K562 (cell line): ENCODE measurements around the gene PRDX2. TPM values are rescaled to one million over a fixed set of nuclear protein-coding genes. Genes with fewer than 3 reads are reported as not detected.
A peak's percentile ranks its signal among the peaks of the same experiment; 100 is the strongest.

Experiments used
- ADNP ChIP-seq: fragments of 200-800 bp; sonication (Bioruptor generic); IDR thresholded peaks from 2 replicates; pipeline ENCODE4 v1.6.1; 2016; ENCODE audit warnings: missing genetic modification characterization, missing compliant biosample characterization
- CBX1 ChIP-seq: sonication (generic); IDR thresholded peaks from 2 replicates; pipeline ENCODE4 v1.6.1; 2016; ENCODE audit warnings: antibody characterized with exemption, low read depth, mild to moderate bottlenecking
- CBX3 ChIP-seq, 2 experiments: IDR thresholded peaks; 1 replicate in 1 of 2; 2 replicates in 1 of 2; pipeline ENCODE4 v1.6.1; 2012; ENCODE audit warnings: inconsistent platforms in 2 of 2, low read length in 2 of 2, borderline replicate concordance in 1 of 2, control low read depth in 1 of 2
- ELF1 ChIP-seq: fragments of 200-800 bp; sonication (Bioruptor generic); IDR thresholded peaks from 2 replicates; pipeline ENCODE4 v1.6.1; 2016; ENCODE audit warnings: missing genetic modification characterization, missing compliant biosample characterization
- HDAC3 ChIP-seq: fragments of 450-650 bp; IDR thresholded peaks from 2 replicates; pipeline ENCODE4 v1.6.1; 2018; ENCODE audit warnings: borderline replicate concordance, mild to moderate bottlenecking, moderate library complexity; ENCODE audit not compliant: partially characterized antibody
- HDGF ChIP-seq: fragments of 450-650 bp; IDR thresholded peaks from 2 replicates; pipeline ENCODE4 v1.6.1; 2016
- KLF16 ChIP-seq: IDR thresholded peaks from 2 replicates; pipeline ENCODE4 v1.6.1; 2016; ENCODE audit warnings: antibody characterized with exemption
- NELFE ChIP-seq: IDR thresholded peaks from 2 replicates; pipeline ENCODE4 v1.6.1; 2011; ENCODE audit warnings: mild to moderate bottlenecking; ENCODE audit not compliant: insufficient read depth, insufficient read length
- NKRF ChIP-seq: fragments of 450-650 bp; IDR thresholded peaks from 2 replicates; pipeline ENCODE4 v1.6.1; 2016; ENCODE audit warnings: borderline replicate concordance
- NR1H2 ChIP-seq: sonication (generic); formaldehyde crosslinking; IDR thresholded peaks from 2 replicates; pipeline ENCODE4 v1.4.0; 2020; ENCODE audit warnings: mild to moderate bottlenecking, missing genetic modification reagents
- PBX2 ChIP-seq, 2 experiments: IDR thresholded peaks in 1 of 2; conservative IDR thresholded peaks in 1 of 2; 2 replicates each; pipeline ENCODE4 v1.6.1; 2016; ENCODE audit warnings: low read depth in 2 of 2, mild to moderate bottlenecking in 1 of 2, missing compliant biosample characterization in 1 of 2, missing genetic modification characterization in 1 of 2, moderate library complexity in 1 of 2
- SIN3B ChIP-seq: fragments of 450-650 bp; IDR thresholded peaks from 2 replicates; pipeline ENCODE4 v1.6.1; 2017; ENCODE audit warnings: low read depth, mild to moderate bottlenecking, moderate library complexity
- SMAD4 ChIP-seq: fragments of 250-450 bp; sonication (Bioruptor Pico); conservative IDR thresholded peaks from 2 replicates; pipeline ENCODE4 v1.8.0; 2021; ENCODE audit warnings: inconsistent platforms, mild to moderate bottlenecking, moderate library complexity
- SMARCA5 ChIP-seq: fragments of 450-650 bp; IDR thresholded peaks from 2 replicates; pipeline ENCODE4 v1.6.1; 2016
- STAT5B ChIP-seq: fragments of 250-450 bp; sonication (Bioruptor Pico); IDR thresholded peaks from 2 replicates; pipeline ENCODE4 v1.8.0; 2021; ENCODE audit warnings: mild to moderate bottlenecking, inconsistent platforms
- TBL1XR1 ChIP-seq, 2 experiments: IDR thresholded peaks; 2 replicates each; pipeline ENCODE4 v1.6.1; 2012; ENCODE audit warnings: improper control_type of control experiment in 2 of 2, low read length in 2 of 2, mild to moderate bottlenecking in 1 of 2
- TCF15 ChIP-seq: fragments of 250-450 bp; sonication (Bioruptor Pico); IDR thresholded peaks from 2 replicates; pipeline ENCODE4 v1.8.0; 2022; ENCODE audit warnings: moderate library complexity, mild to moderate bottlenecking, inconsistent platforms
- ZBTB8A ChIP-seq: fragments of 450-650 bp; IDR thresholded peaks from 2 replicates; pipeline ENCODE4 v1.6.1; 2018; ENCODE audit warnings: mild to moderate bottlenecking, moderate library complexity; ENCODE audit not compliant: partially characterized antibody
- ZFP30 ChIP-seq: fragments of 250-450 bp; sonication (Bioruptor Pico); IDR thresholded peaks from 2 replicates; pipeline ENCODE4 v1.8.0; 2022; ENCODE audit warnings: moderate library complexity, mild to moderate bottlenecking, inconsistent platforms, borderline replicate concordance
- ZNF511 ChIP-seq: sonication (generic); formaldehyde crosslinking; IDR thresholded peaks from 2 replicates; pipeline ENCODE4 v1.8.0; 2022; ENCODE audit warnings: mild to moderate bottlenecking, missing genetic modification reagents
- ZNF551 ChIP-seq: fragments of 250-450 bp; sonication (Bioruptor Pico); IDR thresholded peaks from 2 replicates; pipeline ENCODE4 v1.5.0; 2021; ENCODE audit warnings: mild to moderate bottlenecking, moderate library complexity
- ZNF586 ChIP-seq: fragments of 450-650 bp; formaldehyde crosslinking; conservative IDR thresholded peaks from 2 replicates; pipeline ENCODE4 v1.4.0; 2020; ENCODE audit warnings: mild to moderate bottlenecking, moderate library complexity
- polyA plus RNA-seq, 8 experiments: library from polyadenylated mRNA; depleted of rRNA in 4 of 8; stranded (reverse) in 5 of 8; unstranded in 3 of 8; fragments of >200 nt; fragmentation: Nextera tagmentation in 2 of 8; fragmentation: Illumina TruSeq in 1 of 8; extraction: Ambion mirVana in 2 of 8; extraction: Trizol in 1 of 8; gene quantifications; 2 replicates each; pipeline versions ENCODE4 v1.2.1 to v1.2.3, GENCODE V29; 2011 to 2014; ENCODE audit warnings: inconsistent platforms in 1 of 8, missing spikeins in 1 of 8
- total RNA-seq, 7 experiments: library from RNA; depleted of rRNA in 6 of 7; stranded (reverse); fragments of >200 nt in 6 of 7; fragmentation: Illumina TruSeq in 2 of 7; extraction: Trizol in 2 of 7; gene quantifications; 2 replicates each; pipeline versions ENCODE4 v1.2.1 to v1.2.3, GENCODE V29; 2011 to 2021; ENCODE audit warnings: low replicate concordance in 1 of 7

The PRDX2 gene
- total and polyA plus RNA-seq, 9 of the 15 experiments (the other 6 are each of a cell fraction or from before 2014, with no cell fraction given) = 206 to 1,183 (median 415) TPM

- no peak for TF ChIP-seq HDGF
- TF ChIP-seq ELF1 (tag) = no peak
- TF ChIP-seq ADNP (tag) = no peak
- TF ChIP-seq SMARCA5 = no peak
- no peak for TF ChIP-seq HDAC3
- TF ChIP-seq ZBTB8A = no peak
- no peak for TF ChIP-seq STAT5B
- no peak for TF ChIP-seq NKRF
- TF ChIP-seq SMAD4 (CRISPR knock-in tag) = no peak
- no peak for TF ChIP-seq TBL1XR1 (IDR thresholded peaks at IDR 0.05; ENCODE audit: low read length in 2 of 2)
- no peak for TF ChIP-seq TCF15
- no peak for TF ChIP-seq NELFE
- TF ChIP-seq CBX1 = 0 out of 2 replicates have a peak, but pooled peaks have one; percentile 42
- TF ChIP-seq KLF16 = no peak
- no peak for TF ChIP-seq PBX2 (CRISPR knock-in tag; IDR thresholded peaks at IDR 0.05; ENCODE audit: low read depth)
- TF ChIP-seq PBX2 (tag; conservative IDR thresholded peaks at IDR 0.05; ENCODE audit: low read depth) = no peak
- TF ChIP-seq ZNF551 = no peak
- TF ChIP-seq ZNF586 (CRISPR knock-in tag) = no peak
- TF ChIP-seq NR1H2 (CRISPR knock-in tag) = no peak
- no peak for TF ChIP-seq SIN3B
- TF ChIP-seq ZNF511 (CRISPR knock-in tag) = peak; percentile 68; the same call in 1 of the 2 replicates
- TF ChIP-seq ZFP30 (CRISPR knock-in tag) = no peak
- TF ChIP-seq CBX3 (IDR thresholded peaks at IDR 0.05; ENCODE audit: borderline replicate concordance in 1 of 2, low read length in 2 of 2) = peak in 1 of 2 experiments; percentile 36; a peak in 1 of 3 replicates
Measured at GRCh38 chr19:12847159-12848139, 45.8 kb upstream of the PRDX2 start (continued).
